A673 (cell line): ENCODE results near the gene NKX6-2. TPM values are rescaled to one million over a fixed set of nuclear protein-coding genes. Genes with fewer than 3 reads are reported as not detected.

Experiments used
- BruUV-seq: library from RNA; stranded (reverse); fragments of 400-500 nt; replicated peaks from 2 replicates; lab custom pipeline; 2021; lab: Mats Ljungman, UMichigan
- CTCF ChIA-PET: fragments of 300-600 bp; sonication (Branson Sonifier 250); formaldehyde crosslinking; loops from one replicate; lab custom pipeline; 2022; ENCODE audit warnings: antibody characterized with exemption; lab: Charles Lee
- POLR2A ChIA-PET: fragments of 300-600 bp; sonication (Branson Sonifier 250); formaldehyde crosslinking; loops from one replicate; lab custom pipeline; 2022; ENCODE audit warnings: antibody characterized with exemption; ENCODE audit not compliant: low non-redundant PET; lab: Charles Lee
- DNase-seq: peaks from one replicate; pipeline ENCODE4 v3.0.0-alpha.2; 2015; ENCODE audit warnings: low spot score
- H3K27ac ChIP-seq: fragments of 200-600 bp; sonication (generic); 2 replicates; pipeline ENCODE4 v1.5.1; 2016; ENCODE audit warnings: mixed run types, low read depth, mild to moderate bottlenecking, mixed read lengths, antibody characterized with exemption, low read length; ENCODE audit not compliant: poor library complexity, severe bottlenecking
- H3K27me3 ChIP-seq: fragments of 200-600 bp; sonication (generic); replicated peaks from 2 replicates; pipeline ENCODE4 v1.6.1; 2017; ENCODE audit warnings: mixed run types, low read depth, mild to moderate bottlenecking, mixed read lengths, antibody characterized with exemption, low read length; ENCODE audit not compliant: insufficient read depth, poor library complexity
- H3K36me3 ChIP-seq: fragments of 200-600 bp; sonication (generic); 2 replicates; pipeline ENCODE4 v1.6.1; 2016; ENCODE audit warnings: mixed run types, mild to moderate bottlenecking, mixed read lengths, antibody characterized with exemption, low read length; ENCODE audit not compliant: insufficient read depth, poor library complexity, severe bottlenecking
- H3K4me1 ChIP-seq: fragments of 200-600 bp; sonication (generic); 2 replicates; pipeline ENCODE4 v1.6.1; 2017; ENCODE audit warnings: mixed run types, mild to moderate bottlenecking, mixed read lengths, antibody characterized with exemption, low read length; ENCODE audit not compliant: insufficient read depth, poor library complexity, severe bottlenecking
- H3K4me3 ChIP-seq: fragments of 200-600 bp; sonication (generic); 2 replicates; pipeline ENCODE4 v1.5.1; 2016; ENCODE audit warnings: low read depth, mixed run types, mild to moderate bottlenecking, mixed read lengths, low read length; ENCODE audit not compliant: poor library complexity, severe bottlenecking
- H3K9me3 ChIP-seq: fragments of 200-600 bp; sonication (generic); 2 replicates; pipeline ENCODE4 v1.6.1; 2016; ENCODE audit warnings: mixed run types, low read depth, mild to moderate bottlenecking, mixed read lengths, antibody characterized with exemption, low read length; ENCODE audit not compliant: poor library complexity, severe bottlenecking
- EZH2 ChIP-seq: fragments of 200-600 bp; sonication (generic); IDR thresholded peaks from 2 replicates; pipeline ENCODE4 v1.6.1; 2017; ENCODE audit warnings: borderline replicate concordance, low read depth, mild to moderate bottlenecking, mixed read lengths, antibody characterized with exemption, low read length; ENCODE audit not compliant: poor library complexity, severe bottlenecking
- intact Hi-C: fragments of 100-400 bp; cut with micrococcal nuclease; formaldehyde crosslinking; loops from one replicate; pipeline ENCODE4 v1.10.0; 2022; ENCODE audit not compliant: unreplicated experiment
- total RNA-seq: library from RNA; stranded (reverse); gene quantifications from 2 replicates; pipeline ENCODE4 v1.2.3, GENCODE V29; 2021
- TF ChIP-seq, protein P1 (sequence below): fragments of 300-800, 200-600 bp; sonication (generic); conservative IDR thresholded peaks from 2 replicates; pipeline ENCODE4 v1.5.1; 2017; ENCODE audit warnings: low read depth, mild to moderate bottlenecking, antibody characterized with exemption, low read length, moderate library complexity, mixed read lengths

NKX6-2 gene
- total RNA-seq, 1 experiment from 2014 or later = not detected

DNA sequence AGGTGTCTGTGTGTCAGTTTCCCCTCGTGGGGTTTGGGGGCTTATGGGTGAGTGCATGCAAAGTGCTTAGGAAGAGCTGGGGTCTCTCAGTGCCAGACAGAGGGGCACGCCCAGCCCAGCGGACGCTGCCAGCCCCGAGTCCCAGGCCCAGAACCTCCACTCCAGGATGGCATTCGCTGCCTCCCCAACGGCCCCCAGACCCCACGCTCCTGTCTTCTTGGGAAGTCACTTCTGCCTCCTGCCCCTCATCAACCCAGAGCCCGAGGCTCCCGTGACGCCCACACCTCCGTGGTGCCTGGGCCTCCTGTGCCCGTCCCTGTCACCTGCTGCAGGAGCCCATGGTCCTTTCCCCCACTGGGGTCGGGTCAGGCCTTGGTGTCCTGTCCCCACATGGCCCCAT is 35.0 kb downstream of the NKX6-2 start:
- ChIA-PET POLR2A (no interaction called here), CTCF (no interaction called here)
- H3K4me3 ChIP-seq = no peak overlapping the region
- H3K27me3 ChIP-seq = no peaks in the 10 kb centered on the region
- no TSS peak for BruUV-seq
- no peaks in the 10 kb centered on the region for H3K4me1 ChIP-seq
- no peaks in the 10 kb centered on the region for H3K36me3 ChIP-seq
- DNase-seq = no peak
- H3K9me3 ChIP-seq = no peaks in the 10 kb centered on the region
- H3K27ac ChIP-seq = no peak overlapping the region
- intact Hi-C loops = no loop called here
- no peak for TF ChIP-seq EZH2
- TF ChIP-seq, protein P1, sequence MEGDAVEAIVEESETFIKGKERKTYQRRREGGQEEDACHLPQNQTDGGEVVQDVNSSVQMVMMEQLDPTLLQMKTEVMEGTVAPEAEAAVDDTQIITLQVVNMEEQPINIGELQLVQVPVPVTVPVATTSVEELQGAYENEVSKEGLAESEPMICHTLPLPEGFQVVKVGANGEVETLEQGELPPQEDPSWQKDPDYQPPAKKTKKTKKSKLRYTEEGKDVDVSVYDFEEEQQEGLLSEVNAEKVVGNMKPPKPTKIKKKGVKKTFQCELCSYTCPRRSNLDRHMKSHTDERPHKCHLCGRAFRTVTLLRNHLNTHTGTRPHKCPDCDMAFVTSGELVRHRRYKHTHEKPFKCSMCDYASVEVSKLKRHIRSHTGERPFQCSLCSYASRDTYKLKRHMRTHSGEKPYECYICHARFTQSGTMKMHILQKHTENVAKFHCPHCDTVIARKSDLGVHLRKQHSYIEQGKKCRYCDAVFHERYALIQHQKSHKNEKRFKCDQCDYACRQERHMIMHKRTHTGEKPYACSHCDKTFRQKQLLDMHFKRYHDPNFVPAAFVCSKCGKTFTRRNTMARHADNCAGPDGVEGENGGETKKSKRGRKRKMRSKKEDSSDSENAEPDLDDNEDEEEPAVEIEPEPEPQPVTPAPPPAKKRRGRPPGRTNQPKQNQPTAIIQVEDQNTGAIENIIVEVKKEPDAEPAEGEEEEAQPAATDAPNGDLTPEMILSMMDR = no peak

DNA sequence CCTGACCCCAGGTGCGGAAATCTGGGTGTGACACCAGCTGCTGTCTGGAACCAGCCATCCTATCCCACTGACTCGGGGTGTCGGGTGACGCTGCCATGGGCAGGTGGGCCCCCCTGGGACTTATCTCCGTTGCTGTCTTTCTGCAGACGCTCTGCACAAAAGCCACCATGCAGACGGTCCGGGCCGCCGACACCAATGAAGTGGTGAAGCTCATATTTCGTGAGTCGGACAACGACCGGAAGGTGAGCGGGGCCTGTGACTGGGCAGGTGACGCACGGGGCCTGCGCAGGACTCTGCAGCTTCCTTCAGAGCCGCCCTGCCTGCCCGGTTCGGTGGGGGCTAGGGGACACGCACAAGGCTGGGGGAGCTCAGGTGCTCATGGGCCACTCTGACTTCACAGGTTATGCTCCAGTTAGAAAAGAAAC is 36.6 kb downstream of the NKX6-2 start:
- Histone ChIP-seq H3K36me3 (no peaks in the 10 kb centered on the region), H3K27ac (no peak overlapping the region), H3K4me3 (no peak overlapping the region), H3K9me3 (no peaks in the 10 kb centered on the region), H3K27me3 (no peaks in the 10 kb centered on the region), H3K4me1 (no peaks in the 10 kb centered on the region)
- TF ChIP-seq, protein P1 = no peak
- no TSS peak for BruUV-seq
- intact Hi-C loops = no loop called here
- ChIA-PET POLR2A (no interaction called here), CTCF (no interaction called here)
- no peak for DNase-seq

DNA sequence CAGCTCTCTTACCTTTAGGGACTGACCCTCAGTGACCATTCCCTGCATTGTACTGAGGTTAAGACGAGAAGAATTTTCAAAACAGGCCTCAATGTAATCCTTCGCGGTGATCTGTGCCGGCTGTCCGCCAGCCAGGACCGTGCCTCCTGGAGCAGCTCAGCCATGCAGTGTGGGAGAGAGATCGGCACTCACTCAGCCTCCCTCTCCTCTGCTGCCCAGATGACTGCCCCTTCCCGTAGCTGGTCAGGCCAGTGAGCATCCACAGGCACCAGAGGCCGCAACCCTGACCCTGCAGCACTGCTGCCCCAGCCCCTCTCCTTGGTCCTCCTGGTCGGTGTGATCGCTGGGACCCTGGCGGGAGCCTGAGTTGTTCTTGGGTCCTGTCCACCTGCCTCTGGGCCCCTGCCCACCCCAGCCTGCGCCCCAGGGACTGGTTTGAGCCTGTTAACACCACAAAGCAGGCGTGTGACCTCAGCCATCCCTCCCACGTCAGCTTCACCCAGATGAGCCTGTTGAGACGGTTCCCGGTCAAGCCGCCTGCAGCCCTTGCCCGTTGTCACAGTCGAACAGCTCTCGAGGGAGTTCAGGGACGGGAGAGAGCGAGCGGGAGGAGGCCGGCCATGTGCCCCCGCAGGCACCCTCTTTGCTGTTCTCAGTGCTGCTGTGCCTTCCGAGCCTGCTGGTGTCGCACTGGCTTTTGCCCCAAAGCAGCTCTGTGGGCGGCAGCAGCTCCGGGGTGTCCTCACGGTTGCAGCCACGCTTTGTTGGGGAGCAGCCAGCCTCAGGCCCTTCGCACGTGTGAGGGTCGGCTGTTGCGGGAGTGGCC is 37.2 kb downstream of the NKX6-2 start:
- no peak for TF ChIP-seq EZH2
- TF ChIP-seq, protein P1 = no peak
- intact Hi-C loops = no loop called here
- H3K36me3 ChIP-seq = no peaks in the 10 kb centered on the region
- no peak overlapping the region for H3K27ac ChIP-seq
- H3K9me3 ChIP-seq = no peaks in the 10 kb centered on the region
- no peaks in the 10 kb centered on the region for H3K4me1 ChIP-seq
- no peaks in the 10 kb centered on the region for H3K27me3 ChIP-seq
- ChIA-PET POLR2A (no interaction called here), CTCF (no interaction called here)
- H3K4me3 ChIP-seq = no peak overlapping the region
- no TSS peak for BruUV-seq
- no peak for DNase-seq
